Suprapubic skin (tissue), 3 donors: ENCODE results near the gene KIF11.

Experiments
- CTCF ChIP-seq, 2 donors: fragments of 200-600 bp in 1 of 2; fragments of 450-650 bp in 1 of 2; sonication (generic) in 1 of 2; IDR thresholded peaks; one replicate each; pipeline ENCODE4 v1.5.1; 2016 to 2019; ENCODE audit warnings: antibody characterized with exemption in 2 of 2, mild to moderate bottlenecking in 1 of 2, moderate library complexity in 1 of 2
- EP300 ChIP-seq: sonication (generic); formaldehyde crosslinking; IDR thresholded peaks from one replicate; pipeline ENCODE4 v1.6.1; 2017; ENCODE audit warnings: antibody characterized with exemption
- POLR2A ChIP-seq, 2 donors: fragments of 450-650 bp; IDR thresholded peaks; one replicate each; pipeline ENCODE4 v1.6.1; 2017; ENCODE audit warnings: antibody characterized with exemption in 2 of 2, mild to moderate bottlenecking in 2 of 2, moderate library complexity in 2 of 2

- no peak for TF ChIP-seq CTCF (IDR thresholded peaks at IDR 0.05)
- TF ChIP-seq POLR2A (IDR thresholded peaks at IDR 0.05) = no peak
- TF ChIP-seq EP300 = no peak
These were observed 106.2 kb downstream of the KIF11 start for GRCh38 chr10:92699193-92699517.
